Mucosa of stomach (tissue), 1 donor: ENCODE data around the gene PSMB1.

ENCODE experiments used
- H3K27me3 ChIP-seq: one replicate; pipeline ENCODE4 v1.7.0; 2013; ENCODE audit warnings: mild to moderate bottlenecking, low read length; ENCODE audit not compliant: control insufficient read depth, insufficient read depth
- H3K36me3 ChIP-seq: one replicate; pipeline ENCODE4 v1.7.0; 2013; ENCODE audit warnings: low read length; ENCODE audit not compliant: control insufficient read depth, insufficient read depth
- H3K4me1 ChIP-seq: one replicate; pipeline ENCODE4 v1.7.0; 2013; ENCODE audit warnings: mild to moderate bottlenecking, low read length; ENCODE audit not compliant: control insufficient read depth, insufficient read depth
- H3K4me3 ChIP-seq: one replicate; pipeline ENCODE4 v1.7.0; 2013; ENCODE audit warnings: low read length
- H3K9ac ChIP-seq: one replicate; pipeline ENCODE4 v1.7.0; 2013; ENCODE audit warnings: mild to moderate bottlenecking, low read length, moderate library complexity
- H3K9me3 ChIP-seq: one replicate; pipeline ENCODE4 v1.7.0; 2013; ENCODE audit warnings: mild to moderate bottlenecking, low read length, moderate library complexity; ENCODE audit not compliant: control insufficient read depth
- donor health status: Pancreatic carcinoma.

Gene PSMB1

DNA sequence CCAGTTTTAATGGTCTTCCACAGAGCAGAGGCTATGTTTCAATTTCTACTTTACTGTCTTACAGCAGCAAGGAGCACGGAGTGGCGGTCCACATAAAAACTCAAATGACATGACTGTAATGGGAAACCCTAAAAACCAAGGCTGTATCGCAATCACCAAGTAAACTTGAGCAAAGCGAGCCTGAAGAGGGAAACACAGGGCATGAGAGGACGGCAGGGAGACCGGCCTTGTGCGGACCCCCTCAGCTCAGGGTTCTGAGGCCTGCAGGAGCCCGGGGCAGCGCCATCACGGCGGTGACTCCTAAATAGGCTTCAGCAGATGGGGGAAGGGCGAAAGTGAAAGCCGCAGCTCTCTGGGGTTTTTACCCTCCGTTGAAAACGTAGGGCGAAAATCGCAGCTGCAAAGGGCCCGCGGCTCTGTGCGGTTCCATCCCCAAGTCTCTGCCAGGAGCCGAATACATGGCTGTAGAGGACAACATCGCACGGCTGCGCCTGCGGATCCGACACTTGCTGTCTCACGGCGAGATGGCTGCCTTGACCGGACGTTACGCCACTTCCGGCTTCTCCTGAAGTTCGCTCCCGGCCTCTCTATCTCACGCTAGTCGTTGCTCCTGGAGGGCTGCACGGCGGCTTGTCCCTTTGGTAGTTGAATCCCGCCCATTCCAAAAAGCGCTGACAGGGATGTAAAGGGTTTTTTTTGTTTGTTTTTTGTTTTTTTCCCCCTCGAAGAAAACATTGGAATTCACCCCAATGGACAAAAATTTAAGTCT is at the start of gene PSMB1:
Gene PSMB1 (minus strand): TSS at position 543 of the 769 bp plus-strand sequence. CDS start 65 bp downstream, at position 478.
- Histone ChIP-seq H3K27me3 (no peaks in the 10 kb centered on the region), H3K9me3 (no peaks in the 10 kb centered on the region), H3K4me1 (peaks cover 10% of the 10 kb centered on the region), H3K36me3 (no peaks in the 10 kb centered on the region), H3K4me3 (peak within 1 kb of the TSS; percentile 79), H3K9ac (peak within 1 kb of the TSS; percentile 86)

DNA sequence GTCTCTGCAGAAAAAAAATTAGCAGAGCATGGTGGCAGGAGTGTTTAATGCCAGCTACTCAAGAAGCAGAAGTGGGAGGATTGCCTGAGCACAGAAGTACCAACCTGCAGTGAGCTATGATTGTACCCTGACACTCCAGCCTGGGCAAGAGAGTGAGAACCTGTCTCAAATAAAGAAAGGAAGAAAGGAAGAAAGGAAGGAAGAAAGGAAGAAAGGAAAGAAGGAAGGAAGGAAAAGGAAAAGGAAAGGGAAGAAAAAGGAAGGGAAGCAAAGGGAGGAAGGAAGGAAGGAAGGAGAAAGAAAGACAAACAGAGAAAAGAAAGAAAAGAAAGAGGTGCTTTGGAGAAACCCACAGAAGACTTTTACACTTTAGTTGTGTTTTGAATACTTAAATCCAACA is 44.2 kb upstream of the PSMB1 start:
- Histone ChIP-seq H3K36me3 (no peaks in the 10 kb centered on the region), H3K27me3 (no peaks in the 10 kb centered on the region), H3K4me1 (no peaks in the 10 kb centered on the region), H3K9me3 (no peaks in the 10 kb centered on the region), H3K4me3 (no peak overlapping the region), H3K9ac (no peak overlapping the region)

DNA sequence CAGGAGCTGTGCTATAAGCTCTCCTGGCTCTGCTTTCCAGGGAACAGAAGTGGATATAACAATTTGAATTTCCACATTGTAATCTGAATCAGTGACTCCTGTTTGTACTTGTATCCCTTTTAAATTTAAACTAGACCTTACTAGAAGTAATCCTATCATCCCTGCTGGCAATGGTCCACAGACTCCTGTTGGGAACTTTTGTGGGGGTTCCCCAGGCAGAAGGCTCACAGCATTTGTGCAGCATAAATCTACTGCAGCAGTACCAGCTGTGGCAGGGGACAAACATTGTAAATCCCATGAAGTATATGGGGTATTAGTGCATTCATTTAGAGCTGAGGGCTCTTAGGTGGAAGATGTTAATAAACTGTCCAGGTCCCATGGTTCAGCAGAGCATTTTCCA is 43.3 kb upstream of the PSMB1 start:
- Histone ChIP-seq H3K4me1 (no peaks in the 10 kb centered on the region), H3K4me3 (no peak overlapping the region), H3K9me3 (no peaks in the 10 kb centered on the region), H3K36me3 (no peaks in the 10 kb centered on the region), H3K9ac (no peak overlapping the region), H3K27me3 (no peaks in the 10 kb centered on the region)

DNA sequence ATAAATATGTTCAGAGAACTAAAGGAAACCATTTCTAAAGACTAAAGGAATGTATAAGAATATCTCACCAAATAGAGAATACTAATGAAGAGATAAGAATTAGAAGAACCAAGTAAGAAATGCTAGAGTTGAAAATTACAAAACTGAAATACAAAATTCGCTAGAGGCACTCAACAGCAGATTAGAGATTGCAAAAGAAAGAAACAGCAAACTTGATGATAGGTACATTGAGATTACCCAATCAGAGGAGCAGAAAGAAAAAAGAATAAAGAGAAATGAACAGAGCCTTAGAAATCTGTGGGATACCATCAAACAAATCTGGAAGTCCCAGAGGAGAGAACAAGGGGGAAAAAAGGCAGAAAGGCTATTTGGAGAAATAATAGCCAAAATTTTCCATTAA is 37.6 kb upstream of the PSMB1 start:
- Histone ChIP-seq H3K4me3 (no peak overlapping the region), H3K27me3 (no peaks in the 10 kb centered on the region), H3K9ac (no peak overlapping the region), H3K4me1 (no peaks in the 10 kb centered on the region), H3K36me3 (no peaks in the 10 kb centered on the region), H3K9me3 (no peaks in the 10 kb centered on the region)

DNA sequence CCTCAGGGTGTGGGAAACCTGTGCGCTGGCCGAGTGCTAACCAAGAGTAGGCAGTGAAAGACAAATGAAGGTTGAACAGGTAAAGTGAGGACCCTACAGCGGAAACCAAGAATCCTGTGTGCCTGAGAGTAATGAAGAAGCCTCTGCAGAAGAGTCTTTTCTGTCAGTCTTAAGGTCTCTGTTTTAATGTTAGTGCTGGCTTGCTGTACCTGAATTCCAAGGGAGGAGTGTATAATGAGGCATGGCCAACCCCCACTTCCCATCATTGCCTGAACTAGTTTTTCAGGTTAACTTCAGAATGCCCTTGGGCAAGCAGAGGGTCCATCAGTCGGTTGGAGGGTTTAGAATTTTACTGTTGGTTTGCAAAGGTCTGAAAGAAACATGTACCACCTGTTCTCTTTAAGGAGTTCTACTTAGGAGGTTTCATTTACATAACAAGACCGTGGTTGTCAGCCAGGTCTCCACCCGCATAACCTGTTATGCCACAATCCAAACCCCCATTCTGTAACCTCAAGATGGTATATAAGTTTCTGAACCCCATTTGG is 31.9 kb upstream of the PSMB1 start:
- Histone ChIP-seq H3K9ac (peak overlapping the region; percentile 76), H3K4me3 (peak overlapping the region; percentile 91), H3K9me3 (no peaks in the 10 kb centered on the region), H3K27me3 (no peaks in the 10 kb centered on the region), H3K36me3 (peaks cover 7% of the 10 kb centered on the region), H3K4me1 (peaks cover 7% of the 10 kb centered on the region)

DNA sequence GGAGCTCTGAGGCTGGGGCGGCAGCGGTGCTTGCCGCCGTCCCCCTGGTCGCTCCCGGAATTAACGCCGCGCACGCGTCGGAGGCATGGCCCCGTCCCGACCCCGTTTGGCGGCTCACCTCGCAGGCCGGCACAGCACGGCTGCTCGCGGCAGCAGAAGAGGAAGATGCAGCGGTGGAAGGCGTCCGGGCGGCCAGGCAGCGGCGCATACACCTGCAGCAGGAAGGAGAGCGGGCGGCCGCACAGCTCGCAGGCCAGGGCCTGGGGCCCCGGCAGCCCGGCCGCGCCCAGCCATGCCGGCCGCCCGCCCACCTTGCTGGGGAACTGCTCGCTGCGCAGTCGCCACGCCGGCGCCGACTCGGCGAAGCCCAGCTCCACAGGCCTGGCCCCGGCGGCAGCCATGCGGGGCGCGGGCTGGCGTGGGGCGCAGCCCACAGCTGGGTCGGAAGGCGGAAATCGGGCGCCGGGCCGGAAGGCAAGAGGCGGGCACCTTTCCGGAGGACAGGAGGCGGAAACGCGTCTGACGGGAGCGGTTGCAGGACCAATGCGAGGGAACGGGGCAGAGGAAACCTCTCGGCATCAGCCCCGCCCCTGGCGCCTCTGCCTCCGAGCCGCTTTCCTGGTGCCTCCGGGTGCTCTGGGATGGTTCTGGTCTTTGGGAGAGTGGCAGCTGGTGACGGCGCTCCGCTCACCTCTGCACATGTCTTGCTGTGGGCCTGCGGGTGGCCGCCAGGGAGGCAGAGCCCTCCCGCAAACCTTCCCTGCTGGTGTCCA is 31.3 kb upstream of the PSMB1 start, which contains the start of gene PDCD2:
Gene PDCD2 (minus strand): TSS at position 457 of the 773 bp plus-strand sequence. CDS start 56 bp downstream, at position 401.
- no peaks in the 10 kb centered on the region for H3K9me3 ChIP-seq
- no peaks in the 10 kb centered on the region for H3K27me3 ChIP-seq
- peak within 1 kb of the TSS; percentile 91 for H3K4me3 ChIP-seq
- H3K9ac ChIP-seq, result peak within 1 kb of the TSS; percentile 76
- H3K4me1 ChIP-seq, result peaks cover 7% of the 10 kb centered on the region
- H3K36me3 ChIP-seq, result peaks cover 7% of the 10 kb centered on the region

DNA sequence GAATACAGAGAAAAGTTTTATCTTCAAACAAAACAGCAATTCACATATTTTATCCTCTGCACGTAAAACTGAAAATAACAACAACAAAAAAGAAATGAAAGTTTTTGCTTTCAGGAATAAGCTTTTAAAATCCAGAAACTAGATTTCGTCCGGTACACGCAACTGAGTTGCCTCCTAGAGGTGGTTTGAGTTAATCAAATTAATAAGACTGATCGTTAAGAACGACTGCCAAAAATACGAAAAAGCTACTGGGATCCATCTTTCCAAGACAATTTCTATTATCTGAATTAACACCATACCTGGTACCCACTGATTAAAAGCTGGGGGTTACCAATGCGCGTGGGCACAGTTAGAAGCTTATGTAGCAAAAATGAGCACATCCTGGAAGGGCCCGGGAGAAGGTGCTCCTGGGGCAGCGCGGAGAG is 30.7 kb upstream of the PSMB1 start:
- H3K9ac ChIP-seq, result peak overlapping the region; percentile 76

DNA sequence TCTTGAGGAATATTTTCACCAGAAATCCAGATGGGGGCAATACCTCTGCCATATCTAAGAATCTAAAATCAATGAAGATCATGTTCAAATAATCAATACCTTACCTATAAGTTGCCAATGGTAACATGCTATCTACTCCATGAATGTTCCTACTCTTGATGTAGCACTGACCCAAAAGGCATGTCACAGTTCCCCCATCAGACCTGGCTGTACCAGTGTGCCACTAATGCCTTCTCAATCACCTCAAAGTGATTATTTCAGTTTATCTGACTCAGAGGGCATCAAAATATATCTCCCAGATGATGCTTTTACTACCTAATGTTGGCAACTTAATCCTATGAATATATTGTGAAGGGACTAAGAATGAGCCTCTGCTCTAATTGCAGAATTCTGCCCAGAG is 25.8 kb upstream of the PSMB1 start:
- Histone ChIP-seq H3K4me3 (no peak overlapping the region), H3K27me3 (no peaks in the 10 kb centered on the region), H3K36me3 (peaks cover 7% of the 10 kb centered on the region), H3K9me3 (no peaks in the 10 kb centered on the region), H3K4me1 (no peaks in the 10 kb centered on the region), H3K9ac (no peak overlapping the region)

More for the DNA sequence above, 30.7 kb upstream of the PSMB1 start:
- peaks cover 7% of the 10 kb centered on the region for H3K36me3 ChIP-seq
- peaks cover 7% of the 10 kb centered on the region for H3K4me1 ChIP-seq
- no peaks in the 10 kb centered on the region for H3K9me3 ChIP-seq
- H3K27me3 ChIP-seq, result no peaks in the 10 kb centered on the region
- peak overlapping the region; percentile 91 for H3K4me3 ChIP-seq

DNA sequence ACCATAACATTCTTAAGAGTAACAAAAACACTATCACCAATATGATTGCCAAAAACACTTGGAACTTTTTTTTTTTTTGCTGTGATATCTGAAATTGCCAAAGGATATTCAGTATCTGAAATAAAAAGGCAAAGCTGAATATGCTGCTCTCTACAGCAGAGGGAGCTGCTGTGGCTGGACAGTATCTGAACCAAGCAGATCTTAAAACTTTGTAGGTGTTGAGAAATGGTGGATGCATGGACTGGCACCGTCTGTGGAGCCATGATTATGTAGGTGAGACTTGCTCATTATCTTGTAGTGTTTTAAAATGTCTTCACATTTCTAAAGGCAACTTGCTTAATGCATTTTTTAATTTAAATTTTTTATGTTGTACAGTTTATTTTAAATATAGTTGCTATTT is 22.1 kb upstream of the PSMB1 start:
- no peaks in the 10 kb centered on the region for H3K9me3 ChIP-seq
- no peaks in the 10 kb centered on the region for H3K27me3 ChIP-seq
- H3K4me1 ChIP-seq, result no peaks in the 10 kb centered on the region
- no peak overlapping the region for H3K9ac ChIP-seq
- no peak overlapping the region for H3K4me3 ChIP-seq
- H3K36me3 ChIP-seq, result peaks cover 13% of the 10 kb centered on the region

DNA sequence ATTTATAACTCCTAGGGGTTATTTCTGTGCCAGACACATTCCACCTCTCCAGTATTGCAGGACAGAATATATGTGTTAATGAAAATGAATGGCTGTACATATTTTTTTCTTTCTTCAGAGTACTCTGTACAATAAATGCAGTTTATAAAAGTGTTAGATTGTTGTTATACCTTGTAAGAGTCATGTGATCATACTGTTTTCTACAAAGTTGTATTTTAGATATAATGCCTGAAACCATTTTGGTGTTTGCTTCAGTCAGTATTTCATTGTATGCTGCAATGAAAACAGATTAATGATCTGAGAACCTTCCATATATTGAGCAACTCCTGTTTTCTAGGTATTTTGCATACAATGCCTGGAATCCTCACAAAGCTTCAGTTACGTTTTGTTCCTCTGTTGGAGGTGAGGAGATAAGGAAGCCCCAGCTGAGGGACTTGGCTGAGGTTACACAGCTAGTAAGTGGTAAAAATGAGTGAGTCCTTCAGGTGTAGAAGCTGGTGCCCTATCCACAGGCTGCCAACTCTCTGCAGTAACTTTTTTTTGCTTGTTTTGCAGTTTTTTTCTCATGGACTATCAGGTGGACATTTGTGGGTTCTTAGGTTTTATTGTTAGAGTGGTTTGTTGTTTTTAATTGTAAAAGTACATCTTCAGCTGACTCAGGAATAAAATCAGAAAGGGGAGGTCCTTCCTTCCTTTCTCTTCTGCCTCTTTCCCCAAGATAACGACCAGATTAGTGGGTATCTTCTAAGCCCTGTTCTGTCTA is 19.8 kb upstream of the PSMB1 start:
- Histone ChIP-seq H3K9ac (no peak overlapping the region), H3K36me3 (peaks cover 13% of the 10 kb centered on the region), H3K4me3 (no peak overlapping the region), H3K27me3 (no peaks in the 10 kb centered on the region), H3K9me3 (no peaks in the 10 kb centered on the region), H3K4me1 (no peaks in the 10 kb centered on the region)

DNA sequence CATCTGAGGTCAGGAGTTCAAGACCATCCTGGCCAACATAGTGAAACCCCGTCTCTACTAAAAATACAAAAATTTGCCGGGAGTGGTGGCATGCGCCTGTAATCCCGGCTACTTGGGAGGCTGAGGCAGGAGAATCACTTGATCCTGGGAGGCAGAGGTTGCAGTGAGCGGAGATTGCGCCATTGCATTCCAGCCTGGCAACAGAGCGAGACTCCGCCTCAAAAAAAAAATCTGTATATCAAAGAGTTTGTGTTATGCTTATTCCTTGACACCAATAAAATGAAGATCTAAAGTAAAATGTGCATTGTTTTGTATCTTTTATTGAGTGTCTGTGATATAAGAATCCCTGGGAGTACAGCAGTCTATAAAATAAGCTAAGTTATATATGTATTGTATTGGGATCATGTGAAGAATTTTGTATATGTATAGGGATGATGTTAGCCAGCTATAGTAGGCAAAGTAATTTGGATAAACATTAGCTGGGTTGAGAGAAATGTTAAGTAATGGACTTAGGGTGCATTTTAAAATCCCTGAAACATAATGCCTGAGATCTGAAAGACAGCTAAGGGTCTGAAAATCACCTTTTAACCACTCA is 11.9 kb upstream of the PSMB1 start:
- Histone ChIP-seq H3K4me1 (no peaks in the 10 kb centered on the region), H3K27me3 (no peaks in the 10 kb centered on the region), H3K36me3 (no peaks in the 10 kb centered on the region), H3K4me3 (no peak overlapping the region), H3K9ac (no peak overlapping the region), H3K9me3 (no peaks in the 10 kb centered on the region)
